ENCODE measurements around the gene PRKCQ.

Gene PRKCQ

DNA sequence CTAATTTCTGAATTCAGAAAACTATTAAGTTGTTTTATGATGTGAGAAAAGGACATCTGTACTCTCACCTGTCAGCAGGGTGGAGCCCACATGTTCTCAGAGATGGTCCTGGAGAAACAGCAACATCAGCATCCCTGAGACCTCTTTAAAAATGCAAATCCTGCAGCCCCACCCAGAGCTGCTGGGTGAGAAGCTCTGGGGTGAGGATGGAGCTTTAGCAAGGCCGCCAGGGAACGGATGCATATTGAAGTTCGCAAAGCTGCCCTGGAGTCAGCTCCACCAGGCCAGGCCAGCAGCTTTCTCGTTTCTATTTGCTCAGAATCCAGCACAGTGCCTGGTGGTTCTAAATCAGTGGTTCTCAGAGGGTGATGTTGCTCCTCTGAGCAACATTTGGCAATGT is 49.1 kb downstream of the PRKCQ start:
- DNase-seq (no peak), ATAC-seq (no peak)
- peak overlapping the region; percentile 86 for H3K4me3 Mint-ChIP-seq

DNA sequence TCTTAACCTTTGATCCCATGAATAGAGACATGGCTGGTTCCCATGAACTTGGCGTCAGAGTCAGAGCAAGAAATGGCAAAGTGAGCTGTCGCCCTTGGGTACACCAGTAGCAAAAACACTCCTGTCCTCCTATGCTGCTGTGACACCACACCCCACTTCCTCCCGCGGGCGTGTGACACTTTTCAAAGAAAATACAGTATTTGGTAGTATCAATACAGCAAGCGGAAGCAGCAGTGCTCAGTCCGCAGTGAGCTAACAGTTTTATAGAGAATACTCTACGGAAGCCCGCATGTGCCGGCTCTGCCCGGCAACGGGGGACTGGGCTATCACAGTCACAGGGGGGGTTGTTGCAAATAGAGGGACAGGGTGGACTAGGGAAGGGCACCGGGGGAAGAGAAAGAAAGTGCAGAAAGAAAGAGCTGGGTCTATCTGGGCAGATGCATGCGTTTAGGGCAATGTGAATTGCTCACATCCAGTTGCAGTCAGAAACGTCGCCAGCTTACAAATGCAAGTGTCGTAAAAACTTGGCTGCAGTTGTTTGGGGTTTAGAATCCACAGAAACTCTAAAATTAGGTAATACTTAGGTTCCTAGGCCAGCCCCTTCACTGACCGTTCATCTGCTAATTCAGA is 49.8 kb downstream of the PRKCQ start:
- H3K9me3 Mint-ChIP-seq: no peaks in the 10 kb centered on the region
- peak overlapping the region; percentile 86 for H3K4me3 Mint-ChIP-seq
- ATAC-seq: peak; percentile 98
- peak overlapping the region; percentile 79 to 96 for H3K27ac Mint-ChIP-seq
- peaks cover 78% of the 10 kb centered on the region for H3K4me1 Mint-ChIP-seq
- no peaks in the 10 kb centered on the region for H3K27me3 Mint-ChIP-seq
- peak; percentile 57 to 77 for DNase-seq

More for the DNA sequence above, 49.1 kb downstream of the PRKCQ start:
- peak overlapping the region; percentile 52 to 55 for H3K27ac Mint-ChIP-seq
- H3K27me3 Mint-ChIP-seq: no peaks in the 10 kb centered on the region
- H3K9me3 Mint-ChIP-seq: no peaks in the 10 kb centered on the region
- peaks cover 78% of the 10 kb centered on the region for H3K4me1 Mint-ChIP-seq

DNA sequence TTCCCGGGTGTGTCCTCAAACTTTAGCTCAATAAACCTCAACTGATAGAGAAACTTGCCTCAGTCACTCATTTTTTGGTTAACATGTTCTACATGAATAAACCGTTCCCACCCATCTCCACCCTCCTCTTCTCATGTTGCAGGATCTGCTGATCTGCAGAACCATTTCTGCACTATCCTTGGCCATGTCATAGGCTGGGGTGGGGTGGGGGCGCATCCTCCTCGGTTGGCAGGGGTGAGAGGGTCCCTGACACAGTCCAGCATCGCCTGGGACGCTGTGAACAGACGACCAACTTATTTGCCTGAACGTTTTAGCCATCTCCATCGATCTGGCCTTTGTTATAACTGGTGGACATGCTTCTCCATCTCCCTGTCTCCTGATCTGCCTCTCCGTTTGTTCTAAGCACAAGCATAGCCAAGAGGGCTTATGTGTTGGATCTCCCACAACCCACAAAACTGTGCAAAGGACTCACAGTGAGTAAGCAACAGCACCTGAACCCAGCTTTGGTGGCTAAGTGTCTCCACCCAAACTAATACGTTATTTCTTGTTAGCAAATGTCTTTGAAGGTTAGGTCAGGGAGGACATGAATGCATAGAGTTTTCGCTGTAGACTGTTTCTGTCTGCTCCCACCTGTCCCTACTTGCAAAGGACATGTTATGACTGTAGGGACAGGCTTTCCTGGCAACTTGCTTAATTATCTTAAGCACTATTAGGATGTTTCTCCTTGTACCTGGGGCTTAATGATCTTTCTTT is 51.7 kb downstream of the PRKCQ start:
- Mint-ChIP-seq H3K27ac (no peak overlapping the region), H3K27me3 (no peaks in the 10 kb centered on the region), H3K4me1 (peaks cover 91% of the 10 kb centered on the region), H3K4me3 (no peak overlapping the region), H3K9me3 (no peaks in the 10 kb centered on the region)
- DNase-seq (no peak), ATAC-seq (no peak)

- Mint-ChIP-seq H3K27me3 (no peaks in the 10 kb centered on the region), H3K27ac (peak overlapping the region in 1 of 2 donors; percentile 21), H3K4me3 (no peak overlapping the region), H3K9me3 (no peaks in the 10 kb centered on the region), H3K4me1 (peaks cover 75% of the 10 kb centered on the region)
- DNase-seq (no peak), ATAC-seq (no peak)
Observed at GRCh38 chr10:6525599-6526165, 54.4 kb downstream of the PRKCQ start.

- H3K9me3 Mint-ChIP-seq: no peaks in the 10 kb centered on the region
- no peaks in the 10 kb centered on the region for H3K27me3 Mint-ChIP-seq
- no peak overlapping the region for H3K4me3 Mint-ChIP-seq
- H3K27ac Mint-ChIP-seq: no peak overlapping the region
- ATAC-seq: no peak
- no peak for DNase-seq
- H3K4me1 Mint-ChIP-seq: peaks cover 73% of the 10 kb centered on the region
Observed at GRCh38 chr10:6522230-6522629, 57.8 kb downstream of the PRKCQ start.

- peak overlapping the region in 1 of 2 donors; percentile 66 for H3K27ac Mint-ChIP-seq
- DNase-seq (no peak), ATAC-seq (no peak)
- no peaks in the 10 kb centered on the region for H3K27me3 Mint-ChIP-seq
- peak overlapping the region in 1 of 2 donors; percentile 46 for H3K4me3 Mint-ChIP-seq
- H3K4me1 Mint-ChIP-seq: peaks cover 75% of the 10 kb centered on the region
- no peaks in the 10 kb centered on the region for H3K9me3 Mint-ChIP-seq
Observed at GRCh38 chr10:6520138-6520537, 59.9 kb downstream of the PRKCQ start.

- Mint-ChIP-seq H3K9me3 (no peaks in the 10 kb centered on the region), H3K27ac (peak overlapping the region; percentile 51 to 81), H3K4me1 (peaks cover 77% of the 10 kb centered on the region), H3K4me3 (peak overlapping the region; percentile 45 to 76), H3K27me3 (no peaks in the 10 kb centered on the region)
- peak; percentile 95 for ATAC-seq
- DNase-seq: no peak
Observed at GRCh38 chr10:6518791-6519429, 61.2 kb downstream of the PRKCQ start.

- DNase-seq (no peak), ATAC-seq (no peak)
- H3K4me3 Mint-ChIP-seq: peak overlapping the region; percentile 10 to 12
- H3K9me3 Mint-ChIP-seq: no peaks in the 10 kb centered on the region
- no peaks in the 10 kb centered on the region for H3K27me3 Mint-ChIP-seq
- H3K27ac Mint-ChIP-seq: no peak overlapping the region
- peaks cover 93% of the 10 kb centered on the region for H3K4me1 Mint-ChIP-seq
Observed at GRCh38 chr10:6516929-6517284, 63.2 kb downstream of the PRKCQ start.

GRCh38 chr10:6516281-6516928 is 63.7 kb downstream of the PRKCQ start:
- H3K4me1 Mint-ChIP-seq: peaks cover 91% of the 10 kb centered on the region
- ATAC-seq (no peak), DNase-seq (no peak)
- H3K27me3 Mint-ChIP-seq: no peaks in the 10 kb centered on the region
- H3K9me3 Mint-ChIP-seq: peaks cover 3 to 4% of the 10 kb centered on the region in 2 donors
- H3K27ac Mint-ChIP-seq: no peak overlapping the region
- no peak overlapping the region for H3K4me3 Mint-ChIP-seq

DNA sequence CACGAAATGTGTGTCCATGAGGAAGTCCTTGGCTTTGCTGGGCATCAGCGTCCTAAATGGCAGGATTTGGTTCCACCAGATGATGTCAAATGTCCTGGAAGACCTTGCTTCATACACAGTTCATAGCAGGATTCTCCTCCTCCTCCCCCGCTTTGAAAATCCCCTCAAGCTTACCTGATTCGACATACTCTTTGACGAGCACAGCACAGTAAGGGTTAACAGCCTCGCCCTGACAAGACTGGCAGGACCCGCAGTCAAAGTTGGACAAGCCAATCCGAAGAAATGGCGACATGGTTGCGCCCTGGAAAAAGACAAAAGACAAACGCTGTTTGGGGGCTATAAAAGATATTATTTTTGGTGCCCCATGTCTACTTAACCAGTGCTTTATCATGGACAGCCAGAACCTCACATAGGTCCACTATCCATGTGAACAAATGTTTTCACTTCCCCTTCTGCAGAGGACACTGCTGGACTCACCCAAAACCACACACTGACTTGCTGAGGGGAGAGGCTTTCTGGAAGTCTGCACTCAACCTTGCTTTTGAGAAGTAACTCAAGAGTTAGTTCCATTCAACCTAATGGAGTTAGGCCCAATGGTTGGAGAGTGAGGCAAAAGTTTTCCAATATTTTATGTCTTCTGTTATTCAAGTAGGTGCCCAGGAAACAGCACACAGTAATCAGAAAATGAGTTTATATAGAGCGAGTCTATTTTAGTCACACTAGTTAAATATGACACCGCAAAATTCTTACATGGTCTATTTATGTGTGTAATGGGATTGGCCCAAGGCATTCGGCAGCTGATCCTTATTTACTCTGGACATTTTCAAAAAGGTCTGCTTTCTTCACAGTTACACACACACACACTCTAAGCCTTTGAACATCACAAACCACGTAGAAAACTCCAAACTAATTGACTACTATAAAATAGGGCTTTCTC is 65.0 kb downstream of the PRKCQ start:
- peaks cover 78% of the 10 kb centered on the region for H3K4me1 Mint-ChIP-seq
- DNase-seq: no peak
- ATAC-seq: no peak
- peak overlapping the region in 1 of 2 donors; percentile 23 for H3K27ac Mint-ChIP-seq
- H3K27me3 Mint-ChIP-seq: no peaks in the 10 kb centered on the region
- no peak overlapping the region for H3K4me3 Mint-ChIP-seq
- peaks cover 11 to 12% of the 10 kb centered on the region in 2 donors for H3K9me3 Mint-ChIP-seq

GRCh38 chr10:6514180-6514579 is 65.9 kb downstream of the PRKCQ start:
- no peaks in the 10 kb centered on the region for H3K27me3 Mint-ChIP-seq
- H3K4me3 Mint-ChIP-seq: peak overlapping the region; percentile 2 to 51
- peaks cover 11 to 12% of the 10 kb centered on the region in 2 donors for H3K9me3 Mint-ChIP-seq
- H3K27ac Mint-ChIP-seq: peak overlapping the region in 1 of 2 donors; percentile 35
- peaks cover 68% of the 10 kb centered on the region for H3K4me1 Mint-ChIP-seq
- ATAC-seq (no peak), DNase-seq (no peak)

GRCh38 chr10:6513476-6513875 is 66.6 kb downstream of the PRKCQ start:
- H3K4me3 Mint-ChIP-seq: peak overlapping the region; percentile 34 to 51
- ATAC-seq: peak; percentile 91
- DNase-seq: peak in 1 of 2 donors; percentile 52
- peaks cover 11 to 12% of the 10 kb centered on the region in 2 donors for H3K9me3 Mint-ChIP-seq
- H3K27me3 Mint-ChIP-seq: no peaks in the 10 kb centered on the region
- H3K27ac Mint-ChIP-seq: peak overlapping the region in 1 of 2 donors; percentile 9
- H3K4me1 Mint-ChIP-seq: peaks cover 65% of the 10 kb centered on the region

DNA sequence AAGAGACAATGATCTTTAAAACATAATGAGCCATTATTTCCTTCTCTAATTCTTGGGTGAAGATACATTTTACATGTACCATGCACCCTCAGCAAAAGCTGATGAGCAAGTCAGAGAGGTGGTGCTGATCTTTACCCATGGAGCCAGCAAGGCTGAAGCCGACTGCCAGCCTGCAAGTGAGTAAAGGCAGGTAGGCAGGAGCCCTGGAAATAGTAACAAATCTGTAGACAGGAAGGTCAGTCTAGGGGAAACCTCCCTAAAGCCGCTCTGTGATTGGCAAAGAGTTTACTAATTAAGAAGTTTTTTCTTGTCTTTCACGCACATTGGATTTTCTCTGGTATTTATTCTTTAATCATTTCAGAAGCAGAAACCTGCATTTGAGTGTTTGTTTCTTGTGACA is 67.9 kb downstream of the PRKCQ start:
- Mint-ChIP-seq H3K27me3 (no peaks in the 10 kb centered on the region), H3K4me3 (no peak overlapping the region), H3K27ac (no peak overlapping the region), H3K9me3 (peaks cover 11 to 12% of the 10 kb centered on the region in 2 donors), H3K4me1 (peaks cover 67% of the 10 kb centered on the region)
- no peak for DNase-seq
- ATAC-seq: no peak

DNA sequence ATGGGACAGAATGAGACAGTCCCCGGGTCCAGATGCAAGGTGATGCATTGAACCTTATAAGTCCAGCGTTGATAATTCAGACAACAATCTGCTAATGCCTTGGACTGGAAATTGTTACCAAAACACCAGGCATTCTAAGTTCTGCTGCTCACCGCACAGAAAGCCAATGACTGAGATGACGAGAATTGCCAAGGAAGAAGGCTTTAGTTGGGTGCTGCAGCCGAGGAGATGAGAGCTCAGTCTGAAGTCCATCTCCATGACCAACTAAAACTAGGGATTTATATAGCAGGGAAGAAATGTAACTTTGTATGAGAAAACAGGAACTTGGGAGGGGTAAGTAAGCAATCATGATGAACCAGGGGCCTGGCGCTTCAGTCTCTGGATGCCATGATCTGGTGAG is 68.7 kb downstream of the PRKCQ start:
- Mint-ChIP-seq H3K4me1 (peaks cover 63% of the 10 kb centered on the region), H3K4me3 (no peak overlapping the region), H3K9me3 (peaks cover 11 to 12% of the 10 kb centered on the region in 2 donors), H3K27me3 (no peaks in the 10 kb centered on the region), H3K27ac (no peak overlapping the region)
- ATAC-seq: no peak
- no peak for DNase-seq

All from stimulated activated naive CD8-positive, alpha-beta T cell treated with anti-CD3 and anti-CD28 coated beads, Interleukin-15, amount 100 ng/mL, for 72 hours (primary cell).